Measurements from ENCODE around the gene ABCC1.

GRCh38 chr16:16113076-16113475, 163.7 kb downstream of the ABCC1 start:
- TF ChIP-seq, protein P1, sequence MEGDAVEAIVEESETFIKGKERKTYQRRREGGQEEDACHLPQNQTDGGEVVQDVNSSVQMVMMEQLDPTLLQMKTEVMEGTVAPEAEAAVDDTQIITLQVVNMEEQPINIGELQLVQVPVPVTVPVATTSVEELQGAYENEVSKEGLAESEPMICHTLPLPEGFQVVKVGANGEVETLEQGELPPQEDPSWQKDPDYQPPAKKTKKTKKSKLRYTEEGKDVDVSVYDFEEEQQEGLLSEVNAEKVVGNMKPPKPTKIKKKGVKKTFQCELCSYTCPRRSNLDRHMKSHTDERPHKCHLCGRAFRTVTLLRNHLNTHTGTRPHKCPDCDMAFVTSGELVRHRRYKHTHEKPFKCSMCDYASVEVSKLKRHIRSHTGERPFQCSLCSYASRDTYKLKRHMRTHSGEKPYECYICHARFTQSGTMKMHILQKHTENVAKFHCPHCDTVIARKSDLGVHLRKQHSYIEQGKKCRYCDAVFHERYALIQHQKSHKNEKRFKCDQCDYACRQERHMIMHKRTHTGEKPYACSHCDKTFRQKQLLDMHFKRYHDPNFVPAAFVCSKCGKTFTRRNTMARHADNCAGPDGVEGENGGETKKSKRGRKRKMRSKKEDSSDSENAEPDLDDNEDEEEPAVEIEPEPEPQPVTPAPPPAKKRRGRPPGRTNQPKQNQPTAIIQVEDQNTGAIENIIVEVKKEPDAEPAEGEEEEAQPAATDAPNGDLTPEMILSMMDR (IDR thresholded peaks at IDR 0.05), result no peak
- no peak for TF ChIP-seq POLR2A (IDR thresholded peaks at IDR 0.05)
